K562 (cell line): ENCODE results near the gene TCF4. TPM values are rescaled to one million over a fixed set of nuclear protein-coding genes. Genes with fewer than 3 reads are reported as not detected.

Experiments
- ATAC-seq: fragments of 200-7000 bp; cut with Tn5 transposase; 3 replicates; pipeline ENCODE4 v1.9.1; 2020; ENCODE audit warnings: moderate library complexity
- BruUV-seq: library from RNA; stranded (reverse); fragments of 400-500 nt; replicated peaks from 2 replicates; lab custom pipeline; 2021; lab: Mats Ljungman, UMichigan
- CTCF ChIA-PET: fragments of 300-600 bp; formaldehyde crosslinking; extraction: SDS; loops from one replicate; lab custom pipeline; 2021; ENCODE audit warnings: low intra/inter-chr PET ratio; lab: Yijun Ruan, JAX
- POLR2A ChIA-PET: fragments of 300-600, 350-650 bp; sonication (Branson Sonifier 250); formaldehyde crosslinking; extraction: SDS; loops from one replicate; lab custom pipeline; 2021; ENCODE audit warnings: antibody characterized with exemption, inconsistent platforms; lab: Yijun Ruan, JAX
- DNase-seq, 4 experiments: peaks; one replicate each; pipeline versions ENCODE4 v3.0.0 to v3.0.0-alpha.2; 2011 to 2018; ENCODE audit warnings: low spot score in 3 of 4, mixed read lengths in 3 of 4; ENCODE audit errors: extremely low read depth in 1 of 4
- FAIRE-seq: peaks from 2 replicates; lab custom pipeline; 2011; peaks lifted over from hg19 to GRCh38; lab: Jason Lieb, UNC
- H2AFZ ChIP-seq: 2 replicates; pipeline ENCODE4 v1.6.0; 2011; ENCODE audit warnings: low read depth, low read length, control low read depth, inconsistent platforms
- H3K27ac ChIP-seq: fragments of 200-600 bp; 3 replicates; pipeline ENCODE4 v1.8.0; 2011; ENCODE audit warnings: low read depth, mild to moderate bottlenecking, control low read depth, inconsistent platforms, low read length, moderate library complexity, mixed read lengths; ENCODE audit errors: extremely low read depth
- H3K27me3 ChIP-seq, 2 experiments: fragments of 300-600 bp in 1 of 2; 2 replicates in 1 of 2; 3 replicates in 1 of 2; pipeline versions ENCODE4 v1.6.0 to v1.8.0; 2011; ENCODE audit warnings: inconsistent platforms in 2 of 2, low read length in 2 of 2, mild to moderate bottlenecking in 1 of 2, mixed read lengths in 1 of 2, moderate library complexity in 1 of 2; ENCODE audit not compliant: control insufficient read depth in 2 of 2, insufficient read depth in 2 of 2
- H3K36me3 ChIP-seq: fragments of 300-600 bp; 3 replicates; pipeline ENCODE4 v1.8.0; 2011; ENCODE audit warnings: mild to moderate bottlenecking, low read length, inconsistent platforms; ENCODE audit not compliant: control insufficient read depth, insufficient read depth
- H3K4me1 ChIP-seq, 2 experiments: fragments of 200-600 bp in 1 of 2; replicated peaks in 1 of 2; 2 replicates in 1 of 2; 3 replicates in 1 of 2; pipeline versions ENCODE4 v1.5.1 to v1.8.0; 2011; ENCODE audit warnings: inconsistent platforms in 2 of 2, low read length in 2 of 2, mild to moderate bottlenecking in 1 of 2, mixed read lengths in 1 of 2, moderate library complexity in 1 of 2; ENCODE audit not compliant: control insufficient read depth in 2 of 2, insufficient read depth in 2 of 2
- H3K4me2 ChIP-seq: 2 replicates; pipeline ENCODE4 v1.6.1; 2011; ENCODE audit warnings: low read length, control low read depth, inconsistent platforms, mixed read lengths; ENCODE audit not compliant: insufficient read depth
- H3K4me3 ChIP-seq: fragments of 200-600 bp; sonication (generic), shearing (Covaris generic); 2 replicates; pipeline ENCODE4 v1.5.1; 2016; ENCODE audit warnings: control low read depth, inconsistent platforms
- H3K79me2 ChIP-seq: fragments of 200-600 bp; 3 replicates; pipeline ENCODE4 v1.8.0; 2011; ENCODE audit warnings: low read length, inconsistent platforms; ENCODE audit not compliant: control insufficient read depth, insufficient read depth
- H3K9ac ChIP-seq, 2 experiments: 2 replicates each; pipeline versions ENCODE4 v1.6.0 to v1.6.1; 2011; ENCODE audit warnings: low read depth in 2 of 2, low read length in 2 of 2, control low read depth in 1 of 2, inconsistent platforms in 1 of 2, mild to moderate bottlenecking in 1 of 2, mixed read lengths in 1 of 2; ENCODE audit not compliant: insufficient read depth in 1 of 2
- H3K9me1 ChIP-seq: one replicate; pipeline ENCODE4 v1.6.0; 2011; ENCODE audit warnings: inconsistent platforms, mild to moderate bottlenecking, low read length, moderate library complexity; ENCODE audit not compliant: control insufficient read depth, insufficient read depth
- H3K9me3 ChIP-seq: replicated peaks from 2 replicates; pipeline ENCODE4 v1.5.1; 2011; ENCODE audit warnings: low read depth, low read length, inconsistent platforms; ENCODE audit not compliant: control insufficient read depth, insufficient read depth
- H4K20me1 ChIP-seq: replicated peaks from 2 replicates; pipeline ENCODE4 v1.6.1; 2011; ENCODE audit warnings: low read length, inconsistent platforms, mixed read lengths; ENCODE audit not compliant: control insufficient read depth, insufficient read depth
- ETV1 ChIP-seq: fragments of 450-650 bp; conservative IDR thresholded peaks from 2 replicates; pipeline ENCODE4 v1.6.1; 2016; ENCODE audit warnings: missing genetic modification characterization, control low read depth, low read depth, missing compliant biosample characterization
- ETV5 ChIP-seq: sonication (generic); formaldehyde crosslinking; IDR thresholded peaks from 2 replicates; pipeline ENCODE4 v1.4.0; 2020; ENCODE audit warnings: low read depth, mild to moderate bottlenecking, missing genetic modification reagents
- FUS ChIP-seq: fragments of 200-400 bp; formaldehyde crosslinking; optimal IDR thresholded peaks from 2 replicates; pipeline ENCODE3; 2017; ENCODE audit warnings: low read depth, low read length
- TCF3 ChIP-seq: sonication (generic); formaldehyde crosslinking; IDR thresholded peaks from 2 replicates; pipeline ENCODE4 v1.4.0; 2020; ENCODE audit warnings: mild to moderate bottlenecking, missing genetic modification reagents
- ZNF232 ChIP-seq: sonication (generic); formaldehyde crosslinking; IDR thresholded peaks from 2 replicates; pipeline ENCODE4 v1.8.0; 2022; ENCODE audit warnings: mild to moderate bottlenecking, missing genetic modification reagents
- WGBS: fragments of 100-300 bp; shearing (Covaris generic); methylation state at CpG from one replicate; pipeline ENCODE4 v1.1.6; 2016; ENCODE audit warnings: low coverage, mixed read lengths; ENCODE audit not compliant: insufficient coverage; ENCODE audit errors: missing lambda C conversion rate; 5-methylcytosine and 5-hydroxymethylcytosine counted together
- in situ Hi-C: fragments of 300-500 bp; cut with MboI; formaldehyde crosslinking; loops from 4 replicates; pipeline ENCODE4 v1.15.0; 2018; ENCODE audit warnings: inconsistent platforms, mixed read lengths
- intact Hi-C: fragments of 100-400 bp; cut with micrococcal nuclease; formaldehyde crosslinking; loops from 2 replicates; pipeline ENCODE4 v1.14.2; 2022
- polyA plus RNA-seq, 8 experiments: library from polyadenylated mRNA; depleted of rRNA in 4 of 8; stranded (reverse) in 5 of 8; unstranded in 3 of 8; fragments of >200 nt; fragmentation: Nextera tagmentation in 2 of 8; fragmentation: Illumina TruSeq in 1 of 8; extraction: Ambion mirVana in 2 of 8; extraction: Trizol in 1 of 8; gene quantifications; 2 replicates each; pipeline versions ENCODE4 v1.2.1 to v1.2.3, GENCODE V29; 2011 to 2014; ENCODE audit warnings: inconsistent platforms in 1 of 8, missing spikeins in 1 of 8
- total RNA-seq, 7 experiments: library from RNA; depleted of rRNA in 6 of 7; stranded (reverse); fragments of >200 nt in 6 of 7; fragmentation: Illumina TruSeq in 2 of 7; extraction: Trizol in 2 of 7; gene quantifications; 2 replicates each; pipeline versions ENCODE4 v1.2.1 to v1.2.3, GENCODE V29; 2011 to 2021; ENCODE audit warnings: low replicate concordance in 1 of 7
- TF ChIP-seq, protein P1 (sequence below): fragments of 200-800 bp; sonication (Bioruptor generic); IDR thresholded peaks from 2 replicates; pipeline ENCODE4 v1.6.1; 2017; ENCODE audit warnings: missing genetic modification characterization, missing compliant biosample characterization

TCF4 gene
- total and polyA plus RNA-seq, 9 of the 15 experiments (the other 6 are each of a cell fraction or from before 2014, with no cell fraction given), result 4.8 to 24.7 (median 15.2) TPM

DNA sequence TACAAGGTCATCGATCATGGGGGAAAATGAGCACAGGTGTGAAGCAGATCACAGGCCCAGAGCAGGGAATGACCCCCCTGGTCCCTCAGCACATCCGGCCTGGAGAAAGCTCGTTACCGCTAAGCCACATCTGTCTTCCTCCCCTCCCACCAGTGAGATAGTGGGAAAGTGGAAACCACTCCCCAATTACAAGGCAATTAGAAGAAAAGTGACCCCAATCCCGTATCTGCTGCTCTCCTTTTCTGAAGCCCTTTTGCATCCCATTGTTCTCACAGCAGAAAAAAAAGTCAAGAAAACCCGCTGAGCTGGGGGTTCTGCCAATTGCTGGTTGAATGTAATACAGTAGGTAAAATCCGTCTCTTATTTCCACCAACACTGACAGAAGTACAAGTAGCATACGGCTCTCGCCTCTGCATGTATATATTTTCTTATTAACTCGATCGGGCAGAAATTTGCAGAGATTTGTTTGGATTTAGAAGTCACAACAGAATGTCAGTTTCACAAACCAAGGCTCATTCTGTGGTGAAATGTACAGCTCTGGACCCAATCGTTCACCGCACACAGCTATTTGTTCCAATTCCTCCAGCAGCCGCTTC is 287.0 kb downstream of the TCF4 start:
- Histone ChIP-seq H2AFZ (peak overlapping the region; percentile 40; the same call in 1 of the 2 replicates), H3K9me3 (no peaks in the 10 kb centered on the region; the same call in 1 of the 2 replicates), H3K4me2 (peak overlapping the region; percentile 41; the same call in 1 of the 2 replicates), H3K79me2 (no peaks in the 10 kb centered on the region), H4K20me1 (no peaks in the 10 kb centered on the region), H3K4me1 (peaks cover 0 to 18% of the 10 kb centered on the region in 2 experiments; a peak in 4 of 5 replicates), H3K4me3 (no peak overlapping the region), H3K27ac (no peak overlapping the region; the same call in 2 of the 3 replicates), H3K27me3 (no peaks in the 10 kb centered on the region), H3K9me1 (no peaks in the 10 kb centered on the region), H3K9ac (peak overlapping the region in 1 of 2 experiments; percentile 45; a peak in 1 of 4 replicates), H3K36me3 (no peaks in the 10 kb centered on the region)
- CTCF ChIA-PET, result no interaction called here
- POLR2A ChIA-PET, result interaction anchor here (0.6 to 1.8 kb wide), 4 partner anchors 13 to 703 kb away, joined by 3 to 6 read pairs (median 4); no protein-coding TSS in a partner anchor
- TF ChIP-seq, protein P1, sequence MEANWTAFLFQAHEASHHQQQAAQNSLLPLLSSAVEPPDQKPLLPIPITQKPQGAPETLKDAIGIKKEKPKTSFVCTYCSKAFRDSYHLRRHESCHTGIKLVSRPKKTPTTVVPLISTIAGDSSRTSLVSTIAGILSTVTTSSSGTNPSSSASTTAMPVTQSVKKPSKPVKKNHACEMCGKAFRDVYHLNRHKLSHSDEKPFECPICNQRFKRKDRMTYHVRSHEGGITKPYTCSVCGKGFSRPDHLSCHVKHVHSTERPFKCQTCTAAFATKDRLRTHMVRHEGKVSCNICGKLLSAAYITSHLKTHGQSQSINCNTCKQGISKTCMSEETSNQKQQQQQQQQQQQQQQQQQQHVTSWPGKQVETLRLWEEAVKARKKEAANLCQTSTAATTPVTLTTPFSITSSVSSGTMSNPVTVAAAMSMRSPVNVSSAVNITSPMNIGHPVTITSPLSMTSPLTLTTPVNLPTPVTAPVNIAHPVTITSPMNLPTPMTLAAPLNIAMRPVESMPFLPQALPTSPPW, result peak; percentile 24; the same call in 1 of the 2 replicates
- TF ChIP-seq TCF3 (CRISPR knock-in tag) (peak; percentile 43; the same call in 1 of the 2 replicates), FUS (no peak), ETV1 (tag) (peak; percentile 67), ETV5 (CRISPR knock-in tag) (peak; percentile 91), ZNF232 (CRISPR knock-in tag) (no peak)
- in situ Hi-C loops (no loop called here), intact Hi-C loops (no loop called here)
- DNase-seq (peak; percentile 20 to 32 (median 24)), ATAC-seq (peak; percentile 75), FAIRE-seq (no peak)
- WGBS, result 46% methylated on average over 13 of the region's 14 CpGs
- BruUV-seq, result no TSS peak
